HFF-Myc (cell line): Measurements from ENCODE around the gene DLAT.
"Not testable (repeated sequence)": the region's sequence is repeated elsewhere in the genome, so short reads cannot be mapped to it uniquely, and the experiment has no call there.

ENCODE experiments used
- DNase-seq: peaks from one replicate; pipeline ENCODE4 v3.0.0-alpha.2; 2011; ENCODE audit warnings: low read depth; ENCODE audit errors: extremely low read depth
- H3K4me3 ChIP-seq: replicated peaks from 2 replicates; pipeline ENCODE4 v1.5.1; 2011; ENCODE audit warnings: low read depth, mild to moderate bottlenecking, control low read depth, low read length
- TF ChIP-seq, protein P1 (sequence below): IDR thresholded peaks from 2 replicates; pipeline ENCODE4 v1.5.1; 2012; ENCODE audit warnings: mild to moderate bottlenecking, low read depth, low read length, control low read depth; ENCODE audit errors: missing control alignments

The DLAT gene

GRCh38 chr11:112029460-112029859 lies 4.3 kb downstream of the DLAT start:
- TF ChIP-seq, protein P1, sequence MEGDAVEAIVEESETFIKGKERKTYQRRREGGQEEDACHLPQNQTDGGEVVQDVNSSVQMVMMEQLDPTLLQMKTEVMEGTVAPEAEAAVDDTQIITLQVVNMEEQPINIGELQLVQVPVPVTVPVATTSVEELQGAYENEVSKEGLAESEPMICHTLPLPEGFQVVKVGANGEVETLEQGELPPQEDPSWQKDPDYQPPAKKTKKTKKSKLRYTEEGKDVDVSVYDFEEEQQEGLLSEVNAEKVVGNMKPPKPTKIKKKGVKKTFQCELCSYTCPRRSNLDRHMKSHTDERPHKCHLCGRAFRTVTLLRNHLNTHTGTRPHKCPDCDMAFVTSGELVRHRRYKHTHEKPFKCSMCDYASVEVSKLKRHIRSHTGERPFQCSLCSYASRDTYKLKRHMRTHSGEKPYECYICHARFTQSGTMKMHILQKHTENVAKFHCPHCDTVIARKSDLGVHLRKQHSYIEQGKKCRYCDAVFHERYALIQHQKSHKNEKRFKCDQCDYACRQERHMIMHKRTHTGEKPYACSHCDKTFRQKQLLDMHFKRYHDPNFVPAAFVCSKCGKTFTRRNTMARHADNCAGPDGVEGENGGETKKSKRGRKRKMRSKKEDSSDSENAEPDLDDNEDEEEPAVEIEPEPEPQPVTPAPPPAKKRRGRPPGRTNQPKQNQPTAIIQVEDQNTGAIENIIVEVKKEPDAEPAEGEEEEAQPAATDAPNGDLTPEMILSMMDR: no peak
- no peak for DNase-seq
- H3K4me3 ChIP-seq: no peak overlapping the region

DNA sequence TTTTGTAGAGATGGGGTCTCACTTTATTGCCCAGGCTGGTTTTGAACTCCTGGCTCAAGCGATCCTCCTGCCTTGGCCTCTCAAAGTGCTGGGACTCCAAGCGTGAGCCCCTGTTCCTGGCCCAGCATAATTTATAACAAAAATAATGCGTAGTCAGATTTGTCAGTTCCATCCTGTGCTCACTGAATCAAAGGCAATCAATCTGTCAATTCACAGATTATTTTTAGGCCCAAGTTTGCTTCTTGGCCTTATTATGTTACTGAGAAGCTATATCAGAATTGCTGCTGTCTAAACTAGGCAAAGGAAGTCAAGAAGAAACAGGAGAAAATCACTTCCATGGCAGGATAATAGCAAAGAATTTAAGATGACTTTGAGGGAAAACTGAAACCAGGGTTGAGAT lies 8.7 kb downstream of the DLAT start:
- DNase-seq: no peak
- TF ChIP-seq, protein P1: no peak
- H3K4me3 ChIP-seq: no peak overlapping the region

- no peak overlapping the region for H3K4me3 ChIP-seq
- TF ChIP-seq, protein P1: no peak
- no peak for DNase-seq
These were observed 12.3 kb downstream of the DLAT start for GRCh38 chr11:112037527-112037926.

DNA sequence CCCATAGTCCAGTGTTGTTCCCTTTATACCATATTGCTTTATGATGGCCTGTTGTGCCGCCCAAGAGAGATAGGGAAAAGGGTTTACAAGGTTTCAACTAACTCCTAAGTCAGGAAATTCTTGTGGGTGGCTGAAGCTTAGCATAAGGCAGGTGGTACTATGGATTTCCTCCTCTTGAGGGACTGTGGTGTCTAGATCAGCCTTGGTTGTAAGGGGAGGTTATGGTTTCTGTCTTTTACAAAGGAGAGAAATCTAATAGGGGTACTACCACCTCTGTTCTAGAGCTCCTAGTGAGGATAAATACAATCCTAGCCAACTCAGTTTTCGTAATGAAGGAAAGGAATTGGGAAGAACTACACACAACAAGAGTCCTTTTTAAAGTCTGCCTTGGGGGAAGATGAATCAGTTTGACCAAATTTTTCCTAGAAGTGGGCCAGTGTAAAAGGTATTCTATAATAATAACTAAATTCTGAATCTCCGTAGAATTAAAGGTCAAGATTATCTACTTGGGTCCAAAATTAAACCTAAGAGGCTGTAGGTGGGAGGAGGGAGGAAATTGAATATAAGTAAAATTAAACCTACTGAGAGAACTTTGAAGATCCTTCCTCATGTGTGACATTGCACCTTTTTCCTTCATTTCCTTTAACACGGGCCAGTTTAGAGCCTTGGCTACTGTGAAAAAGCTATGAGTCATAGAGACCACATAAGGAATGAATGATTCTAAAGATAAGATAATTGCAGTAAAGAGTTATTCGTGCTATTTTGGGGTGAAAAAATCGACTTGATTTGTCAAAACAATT lies 17.2 kb downstream of the DLAT start:
- DNase-seq: no peak
- TF ChIP-seq, protein P1: no peak
- H3K4me3 ChIP-seq: no peak overlapping the region

DNA sequence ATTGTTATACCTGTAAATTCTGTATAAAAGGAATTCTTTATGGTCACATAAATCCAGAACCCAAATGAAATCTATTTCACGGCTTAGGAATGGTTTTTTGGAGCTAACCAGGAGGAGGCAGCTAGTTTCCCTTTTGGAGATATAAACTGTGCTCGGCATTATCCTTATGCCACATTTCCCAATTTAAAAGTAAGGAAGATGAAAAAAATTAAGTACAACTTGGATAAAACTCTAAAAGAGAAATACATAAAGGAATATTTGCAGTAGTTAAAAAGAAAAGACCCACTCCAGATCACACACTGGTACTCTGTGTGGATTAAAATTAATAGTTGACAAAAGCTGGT lies 17.7 kb downstream of the DLAT start:
- DNase-seq: no peak
- TF ChIP-seq, protein P1: no peak
- H3K4me3 ChIP-seq: no peak overlapping the region

DNA sequence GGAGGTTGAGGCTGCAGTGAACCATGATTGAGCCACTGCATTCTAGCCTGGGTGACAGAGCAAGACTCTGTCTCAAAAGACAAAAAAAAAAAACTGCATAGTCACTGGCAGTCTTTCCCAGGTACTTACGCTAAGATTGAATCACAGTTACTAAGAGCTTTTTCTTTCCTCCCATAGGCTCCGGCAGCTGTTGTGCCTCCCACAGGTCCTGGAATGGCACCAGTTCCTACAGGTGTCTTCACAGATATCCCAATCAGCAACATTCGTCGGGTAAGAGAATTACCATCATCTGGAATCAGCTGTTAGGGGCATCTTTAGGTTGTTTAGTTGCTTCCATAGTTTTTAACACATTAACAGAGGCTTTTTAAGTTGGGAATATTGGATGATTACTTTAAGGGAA lies 19.8 kb downstream of the DLAT start:
- DNase-seq: no peak
- H3K4me3 ChIP-seq: no peak overlapping the region
- TF ChIP-seq, protein P1: no peak

- not testable (repeated sequence) for H3K4me3 ChIP-seq, DNase-seq
These were observed 21.4 kb downstream of the DLAT start for GRCh38 chr11:112046647-112047046.

GRCh38 chr11:112048256-112048655 lies 23.0 kb downstream of the DLAT start:
- H3K4me3 ChIP-seq, DNase-seq: not testable (repeated sequence)
